ENCODE results near the gene TMEM161A. TPM values are rescaled to one million over a fixed set of nuclear protein-coding genes. Genes with fewer than 3 reads are reported as not detected.
A peak's percentile ranks its signal among the peaks of the same experiment; 100 is the strongest.

TMEM161A gene
- total and polyA plus RNA-seq, 9 of the 15 experiments (the other 6 are each of a cell fraction or from before 2014, with no cell fraction given), result 0.63 to 92.3 (median 38.9) TPM

GRCh38 chr19:19145684-19146608 is 7.7 kb upstream of the TMEM161A start (continued):
- TF ChIP-seq RB1 (IDR thresholded peaks at IDR 0.05; ENCODE audit: low read depth), result peak; percentile 58; the same call in 1 of the 2 replicates
- no peak for TF ChIP-seq LEF1 (IDR thresholded peaks at IDR 0.05)
- TF ChIP-seq, protein P1, sequence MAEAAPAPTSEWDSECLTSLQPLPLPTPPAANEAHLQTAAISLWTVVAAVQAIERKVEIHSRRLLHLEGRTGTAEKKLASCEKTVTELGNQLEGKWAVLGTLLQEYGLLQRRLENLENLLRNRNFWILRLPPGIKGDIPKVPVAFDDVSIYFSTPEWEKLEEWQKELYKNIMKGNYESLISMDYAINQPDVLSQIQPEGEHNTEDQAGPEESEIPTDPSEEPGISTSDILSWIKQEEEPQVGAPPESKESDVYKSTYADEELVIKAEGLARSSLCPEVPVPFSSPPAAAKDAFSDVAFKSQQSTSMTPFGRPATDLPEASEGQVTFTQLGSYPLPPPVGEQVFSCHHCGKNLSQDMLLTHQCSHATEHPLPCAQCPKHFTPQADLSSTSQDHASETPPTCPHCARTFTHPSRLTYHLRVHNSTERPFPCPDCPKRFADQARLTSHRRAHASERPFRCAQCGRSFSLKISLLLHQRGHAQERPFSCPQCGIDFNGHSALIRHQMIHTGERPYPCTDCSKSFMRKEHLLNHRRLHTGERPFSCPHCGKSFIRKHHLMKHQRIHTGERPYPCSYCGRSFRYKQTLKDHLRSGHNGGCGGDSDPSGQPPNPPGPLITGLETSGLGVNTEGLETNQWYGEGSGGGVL (CRISPR knock-in tag; IDR thresholded peaks at IDR 0.05), result no peak
- TF ChIP-seq MTF1 (CRISPR knock-in tag; IDR thresholded peaks at IDR 0.05; ENCODE audit: borderline replicate concordance), result no peak
- TF ChIP-seq NCOA2 (IDR thresholded peaks at IDR 0.05; ENCODE audit: partially characterized antibody in 2 of 2), result no peak
- no peak for TF ChIP-seq MCM2 (IDR thresholded peaks at IDR 0.05; ENCODE audit: low read depth)
- TF ChIP-seq XRCC3 (IDR thresholded peaks at IDR 0.05), result no peak
- TF ChIP-seq ELF2 (CRISPR knock-in tag; IDR thresholded peaks at IDR 0.05), result 0 out of 2 replicates have a peak, but pooled peaks have one; percentile 65
- no peak for TF ChIP-seq MNT (conservative IDR thresholded peaks at IDR 0.05)
- TF ChIP-seq ETV6 (IDR thresholded peaks at IDR 0.05; ENCODE audit: borderline replicate concordance in 1 of 2, low read depth in 2 of 2, low read length in 1 of 2), result no peak
- TF ChIP-seq ETV6 (CRISPR knock-in tag; IDR thresholded peaks at IDR 0.05; ENCODE audit: borderline replicate concordance), result no peak
- no peak for TF ChIP-seq GATAD2B (IDR thresholded peaks at IDR 0.05; ENCODE audit: borderline replicate concordance)
- TF ChIP-seq CC2D1A (IDR thresholded peaks at IDR 0.05), result peak; percentile 52; the same call in 1 of the 2 replicates
- no peak for TF ChIP-seq NEUROD1 (IDR thresholded peaks at IDR 0.05; ENCODE audit: borderline replicate concordance, low read depth, low read length, partially characterized antibody)
- peak; percentile 34; the same call in 1 of the 2 replicates for TF ChIP-seq CREM (IDR thresholded peaks at IDR 0.05; ENCODE audit: low read depth)
- TF ChIP-seq RCOR1 (IDR thresholded peaks at IDR 0.05; ENCODE audit: borderline replicate concordance in 1 of 2, low read depth in 2 of 2, low read length in 2 of 2), result 0 out of 4 replicates have a peak, but pooled peaks of 1 of the 2 experiments have one; percentile 7
- TF ChIP-seq, protein P2, sequence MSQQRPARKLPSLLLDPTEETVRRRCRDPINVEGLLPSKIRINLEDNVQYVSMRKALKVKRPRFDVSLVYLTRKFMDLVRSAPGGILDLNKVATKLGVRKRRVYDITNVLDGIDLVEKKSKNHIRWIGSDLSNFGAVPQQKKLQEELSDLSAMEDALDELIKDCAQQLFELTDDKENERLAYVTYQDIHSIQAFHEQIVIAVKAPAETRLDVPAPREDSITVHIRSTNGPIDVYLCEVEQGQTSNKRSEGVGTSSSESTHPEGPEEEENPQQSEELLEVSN (IDR thresholded peaks at IDR 0.05; ENCODE audit: borderline replicate concordance in 1 of 2, extremely low read depth in 1 of 2, insufficient read depth in 1 of 2, insufficient read length in 1 of 2, low read depth in 1 of 2, low read length in 1 of 2, poor library complexity in 1 of 2, severe bottlenecking in 1 of 2), result no peak
- 0 out of 2 replicates have a peak, but pooled peaks have one; percentile 21 for TF ChIP-seq LCOR (CRISPR knock-in tag; IDR thresholded peaks at IDR 0.05)
- no peak for TF ChIP-seq RFX1 (IDR thresholded peaks at IDR 0.05)
- TF ChIP-seq RAD21 (CRISPR knock-in tag; conservative IDR thresholded peaks at IDR 0.05 in 1 of 2, IDR thresholded peaks at IDR 0.05 in 1 of 2), result peak; percentile 86 to 93
- TF ChIP-seq NONO (IDR thresholded peaks at IDR 0.05; ENCODE audit: low read depth in 2 of 2, low read length in 1 of 2), result no peak
- TF ChIP-seq TCF7L2 (IDR thresholded peaks at IDR 0.05; ENCODE audit: low read depth, low read length), result no peak
- TF ChIP-seq GTF2E2 (tag; IDR thresholded peaks at IDR 0.05), result no peak
